ENCODE data around the gene RNF166. TPM values are rescaled to one million over a fixed set of nuclear protein-coding genes. Genes with fewer than 3 reads are reported as not detected.

The RNF166 gene
- total RNA-seq, 1 donor from 2014 or later, result 74.2 TPM

DNA sequence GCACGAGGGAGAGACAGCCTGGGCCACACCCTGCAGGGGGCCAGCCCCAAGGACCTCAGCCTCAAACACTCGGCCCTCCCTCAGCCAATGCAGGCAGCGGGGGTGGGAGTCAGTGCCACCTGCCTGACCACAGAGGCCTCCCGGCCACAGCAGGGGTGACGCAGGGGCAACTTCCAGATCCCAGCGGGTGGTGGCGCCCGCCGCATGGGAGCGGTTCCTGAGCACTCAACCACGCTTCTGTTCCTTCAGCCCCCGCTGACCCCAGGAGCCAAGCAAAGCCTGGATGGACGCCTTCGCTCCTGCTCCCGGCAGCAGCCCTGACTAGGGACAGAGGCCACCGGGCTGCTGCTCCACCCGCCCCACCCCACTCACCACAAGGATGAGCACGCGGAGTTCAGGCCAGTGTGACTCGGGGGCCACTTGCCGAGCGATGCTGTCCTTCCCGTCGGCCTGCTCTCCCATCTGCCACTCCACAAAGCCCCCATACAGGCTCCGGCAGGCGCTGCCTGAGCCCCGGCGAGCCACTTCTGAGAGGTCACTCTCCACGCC is 50.4 kb downstream of the RNF166 start:
- Mint-ChIP-seq H3K27me3 (ENCODE audit: unreplicated experiment) (peaks cover 2% of the 10 kb centered on the region), H3K4me3 (ENCODE audit: unreplicated experiment) (no peak overlapping the region), H3K4me1 (ENCODE audit: unreplicated experiment) (no peaks in the 10 kb centered on the region), H3K36me3 (ENCODE audit: low read depth, unreplicated experiment) (no peaks in the 10 kb centered on the region), H3K9me3 (ENCODE audit: unreplicated experiment) (no peaks in the 10 kb centered on the region), H3K27ac (ENCODE audit: unreplicated experiment) (no peak overlapping the region)
- no peak for DNase-seq (ENCODE audit: low spot score)
- TF ChIP-seq, protein P1, sequence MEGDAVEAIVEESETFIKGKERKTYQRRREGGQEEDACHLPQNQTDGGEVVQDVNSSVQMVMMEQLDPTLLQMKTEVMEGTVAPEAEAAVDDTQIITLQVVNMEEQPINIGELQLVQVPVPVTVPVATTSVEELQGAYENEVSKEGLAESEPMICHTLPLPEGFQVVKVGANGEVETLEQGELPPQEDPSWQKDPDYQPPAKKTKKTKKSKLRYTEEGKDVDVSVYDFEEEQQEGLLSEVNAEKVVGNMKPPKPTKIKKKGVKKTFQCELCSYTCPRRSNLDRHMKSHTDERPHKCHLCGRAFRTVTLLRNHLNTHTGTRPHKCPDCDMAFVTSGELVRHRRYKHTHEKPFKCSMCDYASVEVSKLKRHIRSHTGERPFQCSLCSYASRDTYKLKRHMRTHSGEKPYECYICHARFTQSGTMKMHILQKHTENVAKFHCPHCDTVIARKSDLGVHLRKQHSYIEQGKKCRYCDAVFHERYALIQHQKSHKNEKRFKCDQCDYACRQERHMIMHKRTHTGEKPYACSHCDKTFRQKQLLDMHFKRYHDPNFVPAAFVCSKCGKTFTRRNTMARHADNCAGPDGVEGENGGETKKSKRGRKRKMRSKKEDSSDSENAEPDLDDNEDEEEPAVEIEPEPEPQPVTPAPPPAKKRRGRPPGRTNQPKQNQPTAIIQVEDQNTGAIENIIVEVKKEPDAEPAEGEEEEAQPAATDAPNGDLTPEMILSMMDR (IDR thresholded peaks at IDR 0.05; ENCODE audit: unreplicated experiment), result no peak

DNA sequence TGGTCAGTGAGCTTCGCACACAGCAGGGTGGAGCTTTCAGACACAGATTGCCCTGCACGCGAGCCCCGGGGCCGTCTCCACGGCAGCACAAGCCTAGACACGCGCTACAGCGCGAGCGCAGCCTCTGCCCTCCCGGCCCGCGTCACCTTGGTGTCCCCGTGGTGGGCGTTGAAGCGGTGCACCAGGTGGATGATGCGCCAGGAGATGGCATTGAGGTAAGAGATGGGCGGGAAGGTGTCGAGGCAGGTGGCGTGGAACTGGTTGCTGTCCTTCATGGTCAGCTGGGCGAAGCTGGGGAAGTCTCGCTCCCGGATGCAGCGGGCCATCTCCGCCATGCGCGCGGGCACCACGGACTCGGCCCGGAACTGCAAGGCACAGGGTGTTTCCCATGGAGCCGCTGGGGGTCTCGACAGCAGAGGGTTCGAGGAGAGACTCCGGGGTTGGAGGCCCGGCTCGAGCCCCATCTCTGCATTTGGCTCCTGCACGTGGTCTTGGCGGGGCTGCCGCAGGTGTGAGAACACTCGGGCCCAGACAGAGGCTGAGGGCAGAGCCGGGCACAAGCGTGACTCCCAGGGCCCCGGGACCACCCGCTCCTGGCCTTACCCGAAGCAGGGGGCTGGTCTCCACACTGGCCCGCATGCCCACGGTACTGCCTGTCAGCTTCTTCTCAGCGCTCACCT is 51.0 kb downstream of the RNF166 start:
- H3K27me3 Mint-ChIP-seq (ENCODE audit: unreplicated experiment), result peaks cover 2% of the 10 kb centered on the region
- H3K36me3 Mint-ChIP-seq (ENCODE audit: low read depth, unreplicated experiment), result no peaks in the 10 kb centered on the region
- no peak overlapping the region for H3K27ac Mint-ChIP-seq (ENCODE audit: unreplicated experiment)
- no peaks in the 10 kb centered on the region for H3K4me1 Mint-ChIP-seq (ENCODE audit: unreplicated experiment)
- no peak overlapping the region for H3K4me3 Mint-ChIP-seq (ENCODE audit: unreplicated experiment)
- DNase-seq (ENCODE audit: low spot score), result no peak
- TF ChIP-seq, protein P1 (IDR thresholded peaks at IDR 0.05; ENCODE audit: unreplicated experiment), result no peak
- H3K9me3 Mint-ChIP-seq (ENCODE audit: unreplicated experiment), result no peaks in the 10 kb centered on the region

DNA sequence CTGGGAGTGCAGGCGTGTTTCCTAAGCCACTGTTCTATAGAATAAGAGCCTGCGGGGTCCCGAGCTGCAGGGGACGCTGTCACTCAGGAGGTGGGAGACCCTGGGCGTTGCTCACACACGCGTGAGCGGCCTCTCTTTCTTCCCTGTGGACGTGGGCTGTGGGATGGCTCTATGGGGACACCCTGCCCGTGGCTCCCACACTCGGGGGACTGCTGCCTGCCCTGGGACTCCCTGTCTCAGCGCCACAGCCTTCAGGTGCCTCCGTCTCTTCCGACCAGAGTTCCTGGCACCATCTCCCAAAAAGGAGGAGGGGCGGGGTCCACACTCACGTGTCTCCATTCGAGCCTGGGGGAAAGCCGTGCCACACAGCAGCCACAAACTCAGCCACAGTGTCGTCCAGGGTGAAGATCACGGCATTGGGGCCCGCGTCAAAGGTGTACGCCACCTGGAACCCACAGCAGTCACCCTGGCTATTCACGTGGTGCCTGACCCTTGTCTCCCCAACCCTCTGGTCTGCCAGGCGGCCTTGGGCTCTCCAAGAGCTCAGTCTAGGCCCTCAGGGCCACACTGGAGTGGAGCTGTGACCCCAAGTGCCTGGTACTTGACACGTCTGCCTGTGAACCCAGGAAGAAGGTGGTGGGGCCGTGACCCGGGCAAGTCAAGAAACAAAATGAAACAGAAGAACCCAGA is 51.7 kb downstream of the RNF166 start:
- TF ChIP-seq, protein P1 (IDR thresholded peaks at IDR 0.05; ENCODE audit: unreplicated experiment), result no peak
- Mint-ChIP-seq H3K4me1 (ENCODE audit: unreplicated experiment) (no peaks in the 10 kb centered on the region), H3K36me3 (ENCODE audit: low read depth, unreplicated experiment) (no peaks in the 10 kb centered on the region), H3K9me3 (ENCODE audit: unreplicated experiment) (no peaks in the 10 kb centered on the region), H3K4me3 (ENCODE audit: unreplicated experiment) (no peak overlapping the region), H3K27me3 (ENCODE audit: unreplicated experiment) (peaks cover 2% of the 10 kb centered on the region), H3K27ac (ENCODE audit: unreplicated experiment) (no peak overlapping the region)
- no peak for DNase-seq (ENCODE audit: low spot score)

DNA sequence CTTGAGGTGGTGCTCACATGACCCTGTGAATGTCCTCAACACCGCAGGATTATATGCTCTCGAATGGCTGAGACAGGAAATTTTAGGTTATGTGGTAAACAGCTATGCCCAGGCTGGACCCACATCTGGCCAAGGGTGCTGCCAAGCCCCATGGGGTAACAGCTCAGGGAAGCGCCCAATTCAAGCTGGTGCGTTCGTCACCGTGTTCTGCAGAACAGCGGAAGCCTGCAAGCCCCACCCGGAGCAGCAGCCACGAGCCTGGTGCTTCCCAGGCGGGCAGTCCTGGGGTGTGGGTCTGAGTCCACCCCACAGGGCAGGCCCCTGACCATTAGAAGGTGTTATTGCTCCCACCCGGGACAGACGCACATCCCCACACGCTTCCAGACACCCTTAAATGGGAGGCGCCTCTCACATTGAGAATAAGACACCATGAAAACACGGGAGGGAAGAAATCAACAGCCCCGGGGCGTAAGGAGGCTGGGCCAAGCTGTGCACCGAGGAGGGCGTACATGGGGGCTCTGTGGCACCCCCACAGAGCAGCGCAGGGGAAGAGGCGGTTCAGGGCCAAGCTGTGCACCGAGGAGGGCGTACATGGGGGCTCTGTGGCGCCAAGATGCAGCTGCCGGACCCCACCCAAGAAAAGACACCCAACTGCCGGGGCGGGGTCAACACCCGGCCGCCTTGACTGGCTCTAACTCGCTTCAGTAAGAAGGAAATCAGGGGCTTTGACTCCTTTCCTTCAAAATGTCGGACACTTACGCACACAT is 52.4 kb downstream of the RNF166 start:
- Mint-ChIP-seq H3K4me3 (ENCODE audit: unreplicated experiment) (no peak overlapping the region), H3K27ac (ENCODE audit: unreplicated experiment) (no peak overlapping the region), H3K9me3 (ENCODE audit: unreplicated experiment) (no peaks in the 10 kb centered on the region), H3K36me3 (ENCODE audit: low read depth, unreplicated experiment) (no peaks in the 10 kb centered on the region), H3K27me3 (ENCODE audit: unreplicated experiment) (peaks cover 5% of the 10 kb centered on the region), H3K4me1 (ENCODE audit: unreplicated experiment) (peaks cover 5% of the 10 kb centered on the region)
- no peak for DNase-seq (ENCODE audit: low spot score)
- TF ChIP-seq, protein P1 (IDR thresholded peaks at IDR 0.05; ENCODE audit: unreplicated experiment), result no peak
